Keratinocyte (primary cell): ENCODE results near the gene MACF1. TPM values are rescaled to one million over a fixed set of nuclear protein-coding genes. Genes with fewer than 3 reads are reported as not detected.

Experiments used
- DNase-seq: peaks from one replicate; pipeline ENCODE4 v3.0.0-alpha.2; 2011; ENCODE audit warnings: low read depth, missing footprints, low spot score
- FAIRE-seq: peaks from 2 replicates; lab custom pipeline; 2011; peaks lifted over from hg19 to GRCh38; lab: Jason Lieb, UNC
- H2AFZ ChIP-seq: 2 replicates; pipeline ENCODE4 v1.6.0; 2012; ENCODE audit warnings: low read length, control low read depth, inconsistent platforms; ENCODE audit not compliant: control insufficient read depth
- H3K27ac ChIP-seq: 2 replicates; pipeline ENCODE4 v1.5.1; 2011; ENCODE audit warnings: low read length; ENCODE audit not compliant: control insufficient read depth, insufficient read depth
- H3K27me3 ChIP-seq: 3 replicates; pipeline ENCODE4 v1.6.0; 2011; ENCODE audit warnings: low read length; ENCODE audit not compliant: control insufficient read depth, insufficient read depth; ENCODE audit errors: extremely low read depth
- H3K36me3 ChIP-seq, 2 experiments: 2 replicates in 1 of 2; 3 replicates in 1 of 2; pipeline ENCODE4 v1.5.1; 2011; ENCODE audit warnings: low read length in 2 of 2, mild to moderate bottlenecking in 1 of 2; ENCODE audit not compliant: control insufficient read depth in 2 of 2, insufficient read depth in 2 of 2; ENCODE audit errors: extremely low read depth in 1 of 2
- H3K4me1 ChIP-seq: 3 replicates; pipeline ENCODE4 v1.5.1; 2011; ENCODE audit warnings: low read length; ENCODE audit not compliant: control insufficient read depth, insufficient read depth; ENCODE audit errors: extremely low read depth
- H3K4me2 ChIP-seq: 3 replicates; pipeline ENCODE4 v1.6.0; 2011; ENCODE audit warnings: low read depth, low read length; ENCODE audit not compliant: control insufficient read depth, insufficient read depth; ENCODE audit errors: extremely low read depth
- H3K4me3 ChIP-seq, 3 experiments: fragments of 200-600 bp in 1 of 3; sonication (generic) in 1 of 3; 2 replicates in 2 of 3; 3 replicates in 1 of 3; pipeline ENCODE4 v1.5.1; 2011 to 2016; ENCODE audit warnings: low read length in 3 of 3, mild to moderate bottlenecking in 3 of 3, control low read depth in 2 of 3, inconsistent platforms in 1 of 3, low read depth in 1 of 3, mixed read lengths in 1 of 3, mixed run types in 1 of 3, moderate library complexity in 1 of 3; ENCODE audit not compliant: control insufficient read depth in 2 of 3, insufficient read depth in 2 of 3; ENCODE audit errors: extremely low read depth in 1 of 3
- H3K79me2 ChIP-seq: 2 replicates; pipeline ENCODE4 v1.6.0; 2012; ENCODE audit warnings: low read length; ENCODE audit not compliant: control insufficient read depth, insufficient read depth
- H3K9ac ChIP-seq: 3 replicates; pipeline ENCODE4 v1.6.0; 2011; ENCODE audit warnings: low read length; ENCODE audit not compliant: control insufficient read depth, insufficient read depth; ENCODE audit errors: extremely low read depth
- H3K9me1 ChIP-seq: 3 replicates; pipeline ENCODE4 v1.6.0; 2011; ENCODE audit warnings: low read length; ENCODE audit not compliant: control insufficient read depth, insufficient read depth; ENCODE audit errors: extremely low read depth
- H3K9me3 ChIP-seq: 2 replicates; pipeline ENCODE4 v1.5.1; 2012; ENCODE audit warnings: low read depth, low read length; ENCODE audit not compliant: control insufficient read depth
- H4K20me1 ChIP-seq: 3 replicates; pipeline ENCODE4 v1.6.0; 2011; ENCODE audit warnings: low read length; ENCODE audit not compliant: control insufficient read depth, insufficient read depth; ENCODE audit errors: extremely low read depth
- EZH2 ChIP-seq: IDR thresholded peaks from one replicate; pipeline ENCODE4 v1.6.1; 2012; ENCODE audit warnings: inconsistent platforms, mild to moderate bottlenecking, low read length, moderate library complexity
- dilution Hi-C: fragments of 300-500 bp; cut with MboI; formaldehyde crosslinking; loops from one replicate; pipeline ENCODE4 v1.7.0; 2020; ENCODE audit warnings: low sequenced_read_pairs; ENCODE audit not compliant: extremely low pct_ligation_motif_present
- polyA plus RNA-seq, 5 experiments: library from polyadenylated mRNA; depleted of rRNA in 3 of 5; stranded (reverse) in 3 of 5; stranded (forward) in 1 of 5; unstranded in 1 of 5; fragments of >200 nt; gene quantifications; 1 replicate in 1 of 5; 2 replicates in 3 of 5; 3 replicates in 1 of 5; pipeline versions ENCODE4 v1.2.1 to v1.2.3, GENCODE V29; 2011 to 2012; ENCODE audit warnings: missing spikeins in 2 of 5, low read depth in 1 of 5, low replicate concordance in 1 of 5
- TF ChIP-seq, protein P1 (sequence below), 3 experiments: IDR thresholded peaks in 1 of 3; conservative IDR thresholded peaks in 1 of 3; optimal IDR thresholded peaks in 1 of 3; 2 replicates in 2 of 3; 3 replicates in 1 of 3; pipeline versions ENCODE3 to v1.5.1; 2011; ENCODE audit warnings: low read length in 3 of 3, mild to moderate bottlenecking in 3 of 3, moderate library complexity in 2 of 3, control low read depth in 1 of 3, inconsistent platforms in 1 of 3; ENCODE audit not compliant: insufficient read depth in 2 of 3; ENCODE audit errors: extremely low read depth in 1 of 3

MACF1 gene
- polyA plus RNA-seq, 1 donor (not counting 4 experiments of a cell fraction or from before 2014, with no cell fraction given) = 111 TPM

GRCh38 chr1:39324888-39325287, 120.4 kb downstream of the MACF1 start:
- dilution Hi-C loops = no loop called here
- TF ChIP-seq, protein P1, sequence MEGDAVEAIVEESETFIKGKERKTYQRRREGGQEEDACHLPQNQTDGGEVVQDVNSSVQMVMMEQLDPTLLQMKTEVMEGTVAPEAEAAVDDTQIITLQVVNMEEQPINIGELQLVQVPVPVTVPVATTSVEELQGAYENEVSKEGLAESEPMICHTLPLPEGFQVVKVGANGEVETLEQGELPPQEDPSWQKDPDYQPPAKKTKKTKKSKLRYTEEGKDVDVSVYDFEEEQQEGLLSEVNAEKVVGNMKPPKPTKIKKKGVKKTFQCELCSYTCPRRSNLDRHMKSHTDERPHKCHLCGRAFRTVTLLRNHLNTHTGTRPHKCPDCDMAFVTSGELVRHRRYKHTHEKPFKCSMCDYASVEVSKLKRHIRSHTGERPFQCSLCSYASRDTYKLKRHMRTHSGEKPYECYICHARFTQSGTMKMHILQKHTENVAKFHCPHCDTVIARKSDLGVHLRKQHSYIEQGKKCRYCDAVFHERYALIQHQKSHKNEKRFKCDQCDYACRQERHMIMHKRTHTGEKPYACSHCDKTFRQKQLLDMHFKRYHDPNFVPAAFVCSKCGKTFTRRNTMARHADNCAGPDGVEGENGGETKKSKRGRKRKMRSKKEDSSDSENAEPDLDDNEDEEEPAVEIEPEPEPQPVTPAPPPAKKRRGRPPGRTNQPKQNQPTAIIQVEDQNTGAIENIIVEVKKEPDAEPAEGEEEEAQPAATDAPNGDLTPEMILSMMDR (optimal IDR thresholded peaks at IDR 0.05 in 1 of 3, IDR thresholded peaks at IDR 0.05 in 1 of 3, conservative IDR thresholded peaks at IDR 0.05 in 1 of 3; ENCODE audit: extremely low read depth in 1 of 3, insufficient read depth in 2 of 3, low read length in 3 of 3) = no peak
- TF ChIP-seq EZH2 = no peak
- no peaks in the 10 kb centered on the region for H3K79me2 ChIP-seq
- H3K9ac ChIP-seq = no peak overlapping the region
- no peak overlapping the region for H3K4me2 ChIP-seq
- no peak for DNase-seq
- no peak overlapping the region for H2AFZ ChIP-seq
- H3K4me1 ChIP-seq = peaks cover 2% of the 10 kb centered on the region
- no peak overlapping the region for H3K4me3 ChIP-seq
- no peaks in the 10 kb centered on the region for H3K9me1 ChIP-seq
- H4K20me1 ChIP-seq = no peaks in the 10 kb centered on the region
- H3K9me3 ChIP-seq = no peaks in the 10 kb centered on the region
- FAIRE-seq = no peak
- H3K27ac ChIP-seq = no peak overlapping the region
- H3K27me3 ChIP-seq = no peaks in the 10 kb centered on the region
- H3K36me3 ChIP-seq = peaks cover 43 to 54% of the 10 kb centered on the region in 2 experiments

GRCh38 chr1:39326836-39327235, 122.3 kb downstream of the MACF1 start:
- Histone ChIP-seq H3K27me3 (no peaks in the 10 kb centered on the region), H3K36me3 (peaks cover 37 to 48% of the 10 kb centered on the region in 2 experiments), H3K9me3 (no peaks in the 10 kb centered on the region), H3K9ac (no peak overlapping the region), H3K9me1 (peaks cover 2% of the 10 kb centered on the region), H2AFZ (no peak overlapping the region), H3K4me2 (no peak overlapping the region), H4K20me1 (no peaks in the 10 kb centered on the region), H3K27ac (no peak overlapping the region), H3K4me1 (peaks cover 9% of the 10 kb centered on the region), H3K79me2 (no peaks in the 10 kb centered on the region), H3K4me3 (no peak overlapping the region)
- no peak for FAIRE-seq
- DNase-seq = no peak
- no peak for TF ChIP-seq EZH2
- TF ChIP-seq, protein P1 (optimal IDR thresholded peaks at IDR 0.05 in 1 of 3, IDR thresholded peaks at IDR 0.05 in 1 of 3, conservative IDR thresholded peaks at IDR 0.05 in 1 of 3; ENCODE audit: extremely low read depth in 1 of 3, insufficient read depth in 2 of 3, low read length in 3 of 3) = no peak
- dilution Hi-C loops = no loop called here
